ENCODE measurements around the gene CCER1.
A peak's percentile ranks its signal among the peaks of the same experiment; 100 is the strongest.

- peak; percentile 83 for TF ChIP-seq CTCF (IDR thresholded peaks at IDR 0.05; ENCODE audit: insufficient read depth, low read depth, low read length)
- TF ChIP-seq EZH2 (IDR thresholded peaks at IDR 0.05; ENCODE audit: insufficient read depth, low read length): no peak
These were observed 23.3 kb upstream of the CCER1 start for GRCh38 chr12:90978117-90978770.

Data from astrocyte (in vitro differentiated cells and primary cell).